Gastrocnemius medialis (tissue), 4 donors: Measurements from ENCODE around the gene PARP8. TPM values are rescaled to one million over a fixed set of nuclear protein-coding genes. Genes with fewer than 3 reads are reported as not detected.
A peak's percentile ranks its signal among the peaks of the same experiment; 100 is the strongest.

ENCODE experiments used
- ATAC-seq, 2 donors: fragments of 150-250 bp; one replicate each; pipeline ENCODE4 v1.9.1; 2016
- DNase-seq, 2 donors: peaks; one replicate each; pipeline ENCODE4 v3.0.0-alpha.2; 2019
- H3K27ac ChIP-seq, 4 donors: fragments of 200-600 bp; sonication (generic); 1 replicate in 1 of 4; 2 replicates in 3 of 4; pipeline ENCODE4 v1.5.1; 2016 to 2018; ENCODE audit warnings: mild to moderate bottlenecking in 2 of 4, moderate library complexity in 1 of 4
- H3K27me3 ChIP-seq, 3 donors: fragments of 200-600 bp; sonication (generic) in 2 of 3; 1 replicate in 1 of 3; 2 replicates in 2 of 3; pipeline versions ENCODE4 v1.5.1 to v1.6.0; 2016 to 2019; ENCODE audit warnings: mild to moderate bottlenecking in 1 of 3, moderate library complexity in 1 of 3
- H3K36me3 ChIP-seq, 2 donors: fragments of 200-600 bp; sonication (generic) in 1 of 2; one replicate each; pipeline ENCODE4 v1.5.1; 2017 to 2018
- H3K4me1 ChIP-seq, 2 donors: fragments of 200-600 bp; sonication (generic) in 1 of 2; one replicate each; pipeline ENCODE4 v1.5.1; 2016 to 2017; ENCODE audit warnings: mild to moderate bottlenecking in 2 of 2
- H3K4me3 ChIP-seq, 4 donors: fragments of 200-600 bp; sonication (generic) in 3 of 4; 1 replicate in 1 of 4; 2 replicates in 3 of 4; pipeline ENCODE4 v1.5.1; 2016 to 2019; ENCODE audit warnings: mild to moderate bottlenecking in 2 of 4
- H3K9me3 ChIP-seq, 3 donors: fragments of 200-600 bp; sonication (generic) in 2 of 3; 1 replicate in 1 of 3; 2 replicates in 2 of 3; pipeline ENCODE4 v1.5.1; 2016 to 2019
- POLR2A ChIP-seq, 2 donors: fragments of 450-650 bp; IDR thresholded peaks; one replicate each; pipeline ENCODE4 v1.6.1; 2017; ENCODE audit warnings: antibody characterized with exemption in 2 of 2, mild to moderate bottlenecking in 2 of 2, moderate library complexity in 2 of 2
- in situ Hi-C, 4 donors: fragments of 200-750 bp; cut with MboI; loops; one replicate each; pipeline versions ENCODE4 v1.15.0 to v1.8.0; 2017; ENCODE audit warnings: low sequenced_read_pairs in 4 of 4
- intact Hi-C: fragments of 100-400 bp; cut with DNase I; formaldehyde crosslinking; loops from one replicate; pipeline ENCODE4 v1.15.1; 2023; ENCODE audit warnings: low total_unique reads
- total RNA-seq, 4 donors: library from RNA; depleted of rRNA; stranded (reverse); fragments of >200 nt; gene quantifications; one replicate each; pipeline versions ENCODE4 v1.1.0 to v1.2.3, GENCODE V29; 2016
- TF ChIP-seq, protein P1 (sequence below), 5 experiments: fragments of 450-650 bp in 3 of 5; fragments of 200-600 bp in 2 of 5; sonication (generic) in 2 of 5; IDR thresholded peaks in 4 of 5; conservative IDR thresholded peaks in 1 of 5; 1 replicate in 4 of 5; 2 replicates in 1 of 5; pipeline ENCODE4 v1.5.1; 2016 to 2019; ENCODE audit warnings: antibody characterized with exemption in 5 of 5, mild to moderate bottlenecking in 3 of 5, moderate library complexity in 3 of 5

PARP8 gene
- total RNA-seq, 4 donors from 2014 or later: 1.0 to 1.9 (median 1.5) TPM

DNA sequence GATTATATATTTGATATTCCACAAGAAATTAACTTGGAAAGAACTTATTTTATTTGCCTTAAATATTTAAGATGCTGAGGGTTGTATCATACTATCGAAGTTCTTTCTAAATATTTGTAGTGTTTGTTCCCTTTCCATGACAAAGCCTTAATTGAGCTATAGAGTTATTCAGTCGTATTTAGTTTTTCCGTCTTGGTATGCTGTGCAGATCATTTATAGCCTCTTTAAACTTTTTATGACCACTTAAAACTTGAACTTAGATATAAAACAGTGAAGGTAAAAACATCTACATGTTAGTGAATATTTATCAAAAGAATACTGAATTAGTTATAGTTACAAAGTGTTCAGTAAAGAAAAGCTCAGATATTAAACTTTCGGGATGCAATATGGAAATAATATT, 74.4 kb downstream of the PARP8 start:
- Histone ChIP-seq H3K4me1 (peaks cover 5 to 6% of the 10 kb centered on the region in 2 donors), H3K4me3 (no peak overlapping the region), H3K9me3 (no peaks in the 10 kb centered on the region), H3K36me3 (no peaks in the 10 kb centered on the region), H3K27me3 (no peaks in the 10 kb centered on the region), H3K27ac (no peak overlapping the region)
- no peak for TF ChIP-seq POLR2A (IDR thresholded peaks at IDR 0.05)
- TF ChIP-seq, protein P1, sequence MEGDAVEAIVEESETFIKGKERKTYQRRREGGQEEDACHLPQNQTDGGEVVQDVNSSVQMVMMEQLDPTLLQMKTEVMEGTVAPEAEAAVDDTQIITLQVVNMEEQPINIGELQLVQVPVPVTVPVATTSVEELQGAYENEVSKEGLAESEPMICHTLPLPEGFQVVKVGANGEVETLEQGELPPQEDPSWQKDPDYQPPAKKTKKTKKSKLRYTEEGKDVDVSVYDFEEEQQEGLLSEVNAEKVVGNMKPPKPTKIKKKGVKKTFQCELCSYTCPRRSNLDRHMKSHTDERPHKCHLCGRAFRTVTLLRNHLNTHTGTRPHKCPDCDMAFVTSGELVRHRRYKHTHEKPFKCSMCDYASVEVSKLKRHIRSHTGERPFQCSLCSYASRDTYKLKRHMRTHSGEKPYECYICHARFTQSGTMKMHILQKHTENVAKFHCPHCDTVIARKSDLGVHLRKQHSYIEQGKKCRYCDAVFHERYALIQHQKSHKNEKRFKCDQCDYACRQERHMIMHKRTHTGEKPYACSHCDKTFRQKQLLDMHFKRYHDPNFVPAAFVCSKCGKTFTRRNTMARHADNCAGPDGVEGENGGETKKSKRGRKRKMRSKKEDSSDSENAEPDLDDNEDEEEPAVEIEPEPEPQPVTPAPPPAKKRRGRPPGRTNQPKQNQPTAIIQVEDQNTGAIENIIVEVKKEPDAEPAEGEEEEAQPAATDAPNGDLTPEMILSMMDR (IDR thresholded peaks at IDR 0.05 in 4 of 5, conservative IDR thresholded peaks at IDR 0.05 in 1 of 5): no peak
- intact Hi-C loops (loop anchor here (5.0 kb wide), 1 partner anchor 74 kb away; the partner anchor contains the start of gene PARP8), in situ Hi-C loops (no loop called here)
- DNase-seq: no peak
- no peak for ATAC-seq

DNA sequence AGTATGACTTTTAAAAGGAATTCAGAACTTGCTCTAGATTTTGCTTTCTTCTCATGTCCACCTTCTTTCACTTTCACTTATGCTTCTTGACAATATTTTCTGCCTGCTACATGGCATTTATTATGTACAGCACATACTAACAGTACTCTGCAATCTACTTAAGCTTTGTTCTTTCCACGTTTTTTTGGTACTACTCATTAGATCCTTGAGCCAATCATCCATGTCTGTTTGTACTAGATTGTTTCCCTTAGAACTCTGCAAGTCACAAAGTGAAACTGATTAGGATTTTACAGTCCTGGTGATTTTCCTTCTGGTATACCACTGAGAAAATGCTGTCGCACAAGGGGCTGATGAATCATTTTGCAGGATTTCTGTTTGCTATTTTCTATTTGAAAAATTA, 78.3 kb downstream of the PARP8 start:
- ATAC-seq: no peak
- no peak for DNase-seq
- Histone ChIP-seq H3K9me3 (no peaks in the 10 kb centered on the region), H3K36me3 (no peaks in the 10 kb centered on the region), H3K27ac (no peak overlapping the region), H3K4me3 (peak overlapping the region; percentile 1 to 29 (median 10)), H3K4me1 (peaks cover 5 to 6% of the 10 kb centered on the region in 2 donors), H3K27me3 (no peaks in the 10 kb centered on the region)
- no peak for TF ChIP-seq POLR2A (IDR thresholded peaks at IDR 0.05)
- TF ChIP-seq, protein P1 (IDR thresholded peaks at IDR 0.05 in 4 of 5, conservative IDR thresholded peaks at IDR 0.05 in 1 of 5): no peak
- in situ Hi-C loops: no loop called here
- intact Hi-C loops: loop anchor here (5.0 kb wide), 1 partner anchor 77 kb away; the partner anchor contains the start of gene PARP8

- Histone ChIP-seq H3K4me3 (peak overlapping the region; percentile 1 to 29 (median 10)), H3K27ac (no peak overlapping the region), H3K9me3 (no peaks in the 10 kb centered on the region), H3K4me1 (peaks cover 5 to 6% of the 10 kb centered on the region in 2 donors), H3K36me3 (no peaks in the 10 kb centered on the region), H3K27me3 (no peaks in the 10 kb centered on the region)
- intact Hi-C loops: no loop called here
- in situ Hi-C loops: no loop called here
- DNase-seq (no peak), ATAC-seq (no peak)
- TF ChIP-seq POLR2A (IDR thresholded peaks at IDR 0.05): no peak
- TF ChIP-seq, protein P1 (IDR thresholded peaks at IDR 0.05 in 4 of 5, conservative IDR thresholded peaks at IDR 0.05 in 1 of 5): no peak
Measured at GRCh38 chr5:50745221-50745910, 78.9 kb downstream of the PARP8 start.

GRCh38 chr5:50749181-50749580, 82.7 kb downstream of the PARP8 start:
- no peak for DNase-seq
- intact Hi-C loops: no loop called here
- Histone ChIP-seq H3K9me3 (no peaks in the 10 kb centered on the region), H3K4me3 (no peak overlapping the region), H3K27me3 (no peaks in the 10 kb centered on the region), H3K36me3 (no peaks in the 10 kb centered on the region), H3K4me1 (peaks cover 5 to 6% of the 10 kb centered on the region in 2 donors), H3K27ac (no peak overlapping the region)
- ATAC-seq: no peak
- in situ Hi-C loops: no loop called here
- no peak for TF ChIP-seq POLR2A (IDR thresholded peaks at IDR 0.05)
- TF ChIP-seq, protein P1 (IDR thresholded peaks at IDR 0.05 in 4 of 5, conservative IDR thresholded peaks at IDR 0.05 in 1 of 5): no peak
